Activated T-helper 2 cell treated with anti-CD3 and anti-CD28 coated beads, Interferon-gamma antibody, Interleukin-2, Interleukin-4, amounts not matched to agents 10 μg/mL and 5 μg/mL and 100 μg/mL, durations not matched to agents 14 hours and 24 hours and 36 hours (primary cell): ENCODE measurements around the gene KATNB1. TPM values are rescaled to one million over a fixed set of nuclear protein-coding genes. Genes with fewer than 3 reads are reported as not detected.
"Not testable (repeated sequence)": the region's sequence is repeated elsewhere in the genome, so short reads cannot be mapped to it uniquely, and the experiment has no call there.

Experiments used
- DNase-seq: peaks from one replicate; pipeline ENCODE4 v3.0.0; 2021; ENCODE audit warnings: low spot score
- H3K27ac Mint-ChIP-seq: one replicate; pipeline ENCODE4 v1.8.0; 2021; ENCODE audit warnings: mixed read lengths
- H3K27me3 Mint-ChIP-seq: one replicate; pipeline ENCODE4 v1.8.0; 2021; ENCODE audit warnings: low read depth, mixed read lengths
- H3K36me3 Mint-ChIP-seq: one replicate; pipeline ENCODE4 v1.8.0; 2021; ENCODE audit warnings: low read depth, mixed read lengths
- H3K4me1 Mint-ChIP-seq: one replicate; pipeline ENCODE4 v1.8.0; 2021; ENCODE audit warnings: low read depth, mixed read lengths
- H3K4me3 Mint-ChIP-seq: one replicate; pipeline ENCODE4 v1.8.0; 2021; ENCODE audit warnings: low read depth, mild to moderate bottlenecking, moderate library complexity, mixed read lengths
- H3K9me3 Mint-ChIP-seq: one replicate; pipeline ENCODE4 v1.8.0; 2021; ENCODE audit warnings: mixed read lengths
- intact Hi-C: fragments of 100-400 bp; cut with micrococcal nuclease; formaldehyde crosslinking; loops from one replicate; pipeline ENCODE4 v1.15.1; 2023
- total RNA-seq: library from RNA; stranded (reverse); gene quantifications from 2 replicates; pipeline ENCODE4 v1.2.3, GENCODE V29; 2022

The KATNB1 gene
- total RNA-seq, 1 donor from 2014 or later: 34.1 TPM

GRCh38 chr16:57784334-57784733 lies 48.8 kb downstream of the KATNB1 start:
- Mint-ChIP-seq H3K9me3 (no peaks in the 10 kb centered on the region), H3K4me1 (no peaks in the 10 kb centered on the region), H3K27me3 (no peaks in the 10 kb centered on the region), H3K36me3 (no peaks in the 10 kb centered on the region), H3K4me3 (no peak overlapping the region), H3K27ac (no peak overlapping the region)
- no peak for DNase-seq
- intact Hi-C loops: no loop called here

GRCh38 chr16:57785385-57785784 lies 49.8 kb downstream of the KATNB1 start:
- H3K4me1 Mint-ChIP-seq: no peaks in the 10 kb centered on the region
- intact Hi-C loops: no loop called here
- no peaks in the 10 kb centered on the region for H3K27me3 Mint-ChIP-seq
- H3K9me3 Mint-ChIP-seq: no peaks in the 10 kb centered on the region
- H3K27ac Mint-ChIP-seq: no peak overlapping the region
- H3K4me3 Mint-ChIP-seq: no peak overlapping the region
- no peaks in the 10 kb centered on the region for H3K36me3 Mint-ChIP-seq
- DNase-seq: no peak

- Mint-ChIP-seq H3K27me3 (no peaks in the 10 kb centered on the region), H3K36me3 (no peaks in the 10 kb centered on the region), H3K9me3 (no peaks in the 10 kb centered on the region), H3K27ac (no peak overlapping the region), H3K4me3 (no peak overlapping the region), H3K4me1 (no peaks in the 10 kb centered on the region)
- intact Hi-C loops: no loop called here
- DNase-seq: no peak
Measured at GRCh38 chr16:57785924-57786323, 50.4 kb downstream of the KATNB1 start.

- intact Hi-C loops: no loop called here
- no peaks in the 10 kb centered on the region for H3K27me3 Mint-ChIP-seq
- no peaks in the 10 kb centered on the region for H3K9me3 Mint-ChIP-seq
- H3K4me3 Mint-ChIP-seq: no peak overlapping the region
- no peaks in the 10 kb centered on the region for H3K36me3 Mint-ChIP-seq
- no peak overlapping the region for H3K27ac Mint-ChIP-seq
- no peak for DNase-seq
- no peaks in the 10 kb centered on the region for H3K4me1 Mint-ChIP-seq
Measured at GRCh38 chr16:57786632-57787518, 51.3 kb downstream of the KATNB1 start.

- H3K27ac Mint-ChIP-seq: no peak overlapping the region
- H3K9me3 Mint-ChIP-seq: no peaks in the 10 kb centered on the region
- H3K36me3 Mint-ChIP-seq: no peaks in the 10 kb centered on the region
- H3K4me1 Mint-ChIP-seq: no peaks in the 10 kb centered on the region
- peaks cover 2% of the 10 kb centered on the region for H3K27me3 Mint-ChIP-seq
- H3K4me3 Mint-ChIP-seq: no peak overlapping the region
- intact Hi-C loops: no loop called here
- DNase-seq: no peak
Measured at GRCh38 chr16:57787519-57787905, 51.9 kb downstream of the KATNB1 start.

- H3K4me1 Mint-ChIP-seq: no peaks in the 10 kb centered on the region
- DNase-seq: no peak
- no peak overlapping the region for H3K4me3 Mint-ChIP-seq
- H3K36me3 Mint-ChIP-seq: no peaks in the 10 kb centered on the region
- H3K27me3 Mint-ChIP-seq: peaks cover 2% of the 10 kb centered on the region
- no peaks in the 10 kb centered on the region for H3K9me3 Mint-ChIP-seq
- no peak overlapping the region for H3K27ac Mint-ChIP-seq
- intact Hi-C loops: no loop called here
Measured at GRCh38 chr16:57788252-57788841, 52.8 kb downstream of the KATNB1 start.

GRCh38 chr16:57788951-57789350 lies 53.4 kb downstream of the KATNB1 start:
- H3K4me3 Mint-ChIP-seq: no peak overlapping the region
- H3K36me3 Mint-ChIP-seq: no peaks in the 10 kb centered on the region
- H3K27me3 Mint-ChIP-seq: peaks cover 2% of the 10 kb centered on the region

GRCh38 chr16:57791195-57791892 lies 55.8 kb downstream of the KATNB1 start:
- Mint-ChIP-seq H3K4me1 (no peaks in the 10 kb centered on the region), H3K4me3 (no peak overlapping the region), H3K36me3 (no peaks in the 10 kb centered on the region), H3K9me3 (no peaks in the 10 kb centered on the region), H3K27ac (no peak overlapping the region), H3K27me3 (peaks cover 2% of the 10 kb centered on the region)
- intact Hi-C loops: no loop called here
- no peak for DNase-seq

More at GRCh38 chr16:57788951-57789350, 53.4 kb downstream of the KATNB1 start:
- H3K9me3 Mint-ChIP-seq: no peaks in the 10 kb centered on the region
- H3K4me1 Mint-ChIP-seq: no peaks in the 10 kb centered on the region
- no peak overlapping the region for H3K27ac Mint-ChIP-seq
- intact Hi-C loops: no loop called here
- DNase-seq: no peak

- intact Hi-C loops: no loop called here
- Mint-ChIP-seq H3K27ac (no peak overlapping the region), H3K4me1 (no peaks in the 10 kb centered on the region), H3K36me3 (no peaks in the 10 kb centered on the region), H3K9me3 (no peaks in the 10 kb centered on the region), H3K27me3 (peaks cover 4% of the 10 kb centered on the region), H3K4me3 (no peak overlapping the region)
- DNase-seq: no peak
Measured at GRCh38 chr16:57791893-57792461, 56.4 kb downstream of the KATNB1 start.

- Mint-ChIP-seq H3K36me3 (no peaks in the 10 kb centered on the region), H3K27ac (no peak overlapping the region), H3K9me3 (no peaks in the 10 kb centered on the region), H3K27me3 (peaks cover 16% of the 10 kb centered on the region), H3K4me3 (no peak overlapping the region), H3K4me1 (peaks cover 13% of the 10 kb centered on the region)
- intact Hi-C loops: no loop called here
- no peak for DNase-seq
Measured at GRCh38 chr16:57794849-57795430, 59.4 kb downstream of the KATNB1 start.

GRCh38 chr16:57795431-57795878 lies 59.9 kb downstream of the KATNB1 start:
- no peaks in the 10 kb centered on the region for H3K36me3 Mint-ChIP-seq
- H3K27me3 Mint-ChIP-seq: peaks cover 21% of the 10 kb centered on the region

GRCh38 chr16:57796014-57796413 lies 60.4 kb downstream of the KATNB1 start:
- H3K36me3 Mint-ChIP-seq, H3K27ac Mint-ChIP-seq, DNase-seq, H3K9me3 Mint-ChIP-seq, intact Hi-C loops, H3K4me3 Mint-ChIP-seq: not testable (repeated sequence)
- Mint-ChIP-seq H3K27me3 (peaks cover 26% of the 10 kb centered on the region), H3K4me1 (peaks cover 18% of the 10 kb centered on the region)

More at GRCh38 chr16:57795431-57795878, 59.9 kb downstream of the KATNB1 start:
- no peak overlapping the region for H3K4me3 Mint-ChIP-seq
- peaks cover 17% of the 10 kb centered on the region for H3K4me1 Mint-ChIP-seq
- intact Hi-C loops: no loop called here
- H3K27ac Mint-ChIP-seq: no peak overlapping the region
- no peak for DNase-seq
- no peaks in the 10 kb centered on the region for H3K9me3 Mint-ChIP-seq
